NCI-H345 (cell line): ENCODE measurements around the gene NDC80.

Experiments used
- DNase-seq: peaks from one replicate; lab custom pipeline; 2025; lab: John Stamatoyannopoulos, UW

The NDC80 gene

DNA sequence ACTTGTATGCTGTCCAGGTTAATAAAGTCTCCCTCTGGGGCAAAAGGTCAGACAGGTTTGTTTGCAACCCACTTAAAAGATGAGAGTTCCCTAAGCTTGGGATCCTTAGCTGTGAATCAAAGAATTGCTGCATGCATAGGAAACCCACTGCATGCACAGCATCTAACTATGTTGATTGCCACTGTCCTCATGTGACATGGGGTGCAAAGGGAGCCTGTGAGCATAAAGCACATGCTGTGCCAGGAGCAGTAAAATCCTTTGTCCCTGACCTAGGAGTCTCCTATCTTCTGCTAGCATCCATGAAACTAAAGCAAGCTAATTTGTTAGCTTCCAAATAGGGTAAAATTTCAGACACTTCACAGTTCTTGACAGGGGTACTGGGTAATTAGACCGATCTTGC, 13.8 kb upstream of the NDC80 start:
- no peak for DNase-seq

DNA sequence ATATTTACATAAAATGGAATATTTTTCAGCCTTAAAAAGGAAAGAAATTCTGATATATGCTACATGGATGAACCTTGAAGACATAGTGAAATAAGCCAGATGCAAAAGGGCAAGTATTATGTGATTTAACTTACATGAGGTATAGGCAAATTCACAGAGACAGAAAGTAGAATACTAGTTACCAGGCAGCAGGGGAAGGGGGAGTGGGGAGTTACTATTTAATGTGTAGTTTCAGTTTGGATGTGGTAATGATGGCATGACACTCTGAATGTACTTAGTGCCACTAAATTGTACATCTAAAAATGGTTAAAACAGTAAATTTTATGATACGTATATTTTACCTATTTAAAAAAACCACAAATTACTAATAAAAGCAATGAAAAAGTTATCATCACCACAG, 12.1 kb upstream of the NDC80 start:
- no peak for DNase-seq

GRCh38 chr18:2564373-2564772, 7.0 kb upstream of the NDC80 start:
- no peak for DNase-seq

DNA sequence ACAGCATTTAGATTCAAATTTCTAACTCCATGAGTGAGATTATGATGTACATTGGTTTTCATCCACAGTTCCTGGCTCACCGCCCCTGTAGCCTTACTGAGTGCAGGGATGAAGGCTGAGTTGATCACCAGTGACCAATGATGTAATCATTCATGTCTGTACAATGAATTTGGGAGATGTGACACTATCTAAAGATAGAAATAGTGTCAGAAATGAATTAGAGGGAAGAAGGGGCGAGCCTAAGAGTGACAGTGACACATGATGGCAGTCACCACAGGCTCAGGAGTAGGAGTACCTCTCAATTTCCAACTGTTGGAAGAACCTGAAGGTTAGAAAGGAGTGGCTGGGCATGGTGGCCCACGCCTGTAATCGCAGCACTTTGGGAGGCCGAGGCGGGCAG, 3.2 kb upstream of the NDC80 start:
- no peak for DNase-seq

GRCh38 chr18:2568605-2569004, 2.8 kb upstream of the NDC80 start:
- no peak for DNase-seq

GRCh38 chr18:2569338-2570207, 1.8 kb upstream of the NDC80 start:
- no peak for DNase-seq

DNA sequence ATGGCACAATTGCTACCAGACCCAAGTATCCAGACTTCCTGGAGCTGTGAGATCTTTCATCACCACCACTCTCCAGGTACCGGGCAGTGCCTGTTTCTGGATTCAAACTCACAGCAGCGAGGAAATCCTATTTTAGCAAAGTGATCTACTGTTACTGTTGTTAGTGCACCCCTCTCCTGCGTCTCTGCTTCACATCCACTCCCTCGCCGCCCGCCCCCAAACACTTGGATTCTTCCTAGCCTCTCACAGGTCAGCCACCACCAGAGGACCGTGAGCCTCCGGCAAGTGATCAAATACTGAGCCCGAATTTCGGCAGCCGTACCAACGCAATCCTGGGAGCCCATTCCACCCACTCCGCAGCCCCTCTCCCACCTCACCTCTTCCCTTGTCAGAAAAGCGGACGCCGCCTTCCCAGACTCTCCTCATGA, 571 bp upstream of the NDC80 start:
- peak; percentile 57 for DNase-seq

DNA sequence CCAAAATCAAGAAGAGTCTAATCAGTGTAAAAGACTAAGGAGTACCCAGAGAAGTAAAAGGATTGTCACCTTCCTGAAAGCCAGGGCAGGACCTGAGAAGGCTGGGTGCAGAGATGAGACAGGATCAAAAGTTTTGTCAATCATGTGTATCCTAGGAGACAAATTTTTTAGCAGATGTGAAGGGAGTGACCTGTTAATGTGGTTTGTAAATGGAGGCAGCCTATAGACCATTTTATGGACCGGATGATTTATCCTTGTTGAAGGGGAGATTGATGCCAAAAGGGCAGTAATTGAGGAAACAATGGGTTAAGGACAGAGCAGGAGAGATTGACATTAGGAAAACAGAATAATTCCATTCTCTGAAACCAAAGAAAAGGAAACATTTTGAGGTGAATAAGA, 813 bp downstream of the NDC80 start:
- no peak for DNase-seq

- DNase-seq, result no peak
Observed at GRCh38 chr18:2572892-2573291, 1.5 kb downstream of the NDC80 start.

- DNase-seq, result no peak
Observed at GRCh38 chr18:2573408-2573807, 2.1 kb downstream of the NDC80 start.

GRCh38 chr18:2587788-2588187, 16.4 kb downstream of the NDC80 start:
- no peak for DNase-seq

GRCh38 chr18:2588666-2589344, 17.4 kb downstream of the NDC80 start:
- DNase-seq, result no peak

DNA sequence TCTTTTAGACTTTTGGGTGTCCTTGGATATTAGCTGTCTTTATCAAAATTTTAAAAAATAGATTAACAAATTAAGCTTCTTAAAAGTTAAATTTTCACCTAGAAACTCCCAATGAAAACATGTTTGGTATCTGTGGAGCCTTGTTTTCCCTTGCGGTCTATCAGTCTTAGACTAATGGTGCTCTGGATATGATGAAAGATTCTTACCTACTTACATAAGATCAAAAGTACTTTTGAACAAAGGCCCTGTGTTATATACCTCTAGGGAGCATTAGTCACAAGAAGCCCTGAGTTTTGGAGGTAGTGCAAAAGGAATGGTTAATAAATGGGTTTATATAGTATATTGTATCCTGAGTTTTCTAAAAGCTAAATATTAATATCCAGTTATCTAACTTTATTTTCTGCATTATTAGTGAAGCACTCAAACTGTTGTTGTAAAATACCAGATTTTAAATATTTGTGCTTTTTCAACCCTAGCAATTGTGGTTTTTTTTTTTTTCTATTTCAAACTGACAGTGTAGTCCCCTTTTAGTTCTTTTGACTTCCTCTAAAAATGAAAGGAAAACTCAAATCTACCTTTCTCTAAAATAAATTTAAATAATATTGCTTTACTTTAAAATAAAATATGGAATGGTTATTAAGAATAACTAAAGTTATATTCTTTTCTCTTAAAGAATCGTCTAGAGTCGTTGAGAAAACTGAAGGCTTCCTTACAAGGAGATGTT, 18.1 kb downstream of the NDC80 start:
- no peak for DNase-seq

DNA sequence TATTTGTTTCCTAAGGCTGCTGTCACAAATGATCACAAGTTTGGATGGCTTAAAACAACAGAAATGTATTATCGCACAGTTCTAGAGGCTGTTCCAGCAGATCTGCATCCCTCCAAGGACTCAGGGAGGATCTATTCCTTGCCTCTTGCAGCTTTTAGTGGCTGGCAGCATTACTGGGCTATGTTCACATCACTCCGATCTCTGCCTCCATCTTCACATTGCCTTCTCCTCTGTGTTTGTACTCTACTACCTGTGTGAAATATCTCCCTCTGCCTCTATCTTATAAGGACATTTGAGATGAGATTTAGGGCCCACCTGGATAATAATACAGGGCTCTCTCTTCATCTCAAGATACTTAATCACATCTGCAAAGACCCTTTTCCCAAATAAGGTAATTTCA, 18.9 kb downstream of the NDC80 start:
- DNase-seq, result no peak

DNA sequence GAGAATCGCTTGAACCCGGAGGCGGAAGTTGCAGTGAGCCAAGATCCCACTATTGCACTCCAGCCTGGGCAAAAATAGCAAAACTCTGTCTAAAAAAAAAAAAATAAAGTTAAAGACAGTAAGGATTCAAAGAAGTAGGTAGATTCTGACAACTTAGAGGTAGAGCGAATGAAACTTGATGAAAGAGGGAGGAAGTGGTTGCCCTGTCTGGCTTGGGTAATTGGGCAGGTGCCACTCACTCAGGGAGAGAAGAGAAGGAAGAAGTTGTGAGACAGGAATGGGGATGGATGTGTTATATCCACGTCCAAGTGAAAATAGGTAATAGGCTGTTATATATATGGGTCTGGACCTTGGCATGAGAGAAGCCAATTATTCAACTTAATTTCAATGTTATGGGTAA, 26.3 kb downstream of the NDC80 start:
- peak; percentile 0 for DNase-seq

GRCh38 chr18:2602844-2603243, 31.5 kb downstream of the NDC80 start:
- DNase-seq, result no peak

- DNase-seq, result no peak
Observed at GRCh38 chr18:2606335-2606734, 35.0 kb downstream of the NDC80 start.

DNA sequence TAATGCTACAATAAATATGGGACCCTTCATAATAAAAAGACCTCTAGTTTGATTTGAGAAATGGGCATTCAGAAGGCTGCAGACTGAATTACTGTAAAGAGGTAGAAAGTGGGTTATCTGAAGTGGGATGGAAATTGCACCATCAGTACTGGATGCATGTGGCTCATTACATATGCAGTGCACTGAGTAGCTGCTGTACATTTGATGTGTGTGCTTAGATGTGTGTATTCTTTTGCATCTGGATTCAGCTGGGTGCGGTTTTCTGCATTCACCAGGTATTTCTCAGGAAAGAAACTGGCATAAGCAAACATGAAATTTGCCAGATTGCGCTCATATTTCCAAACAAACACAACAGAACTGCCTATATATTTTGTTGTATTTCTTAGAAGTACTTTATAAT, 38.2 kb downstream of the NDC80 start:
- DNase-seq, result no peak

DNA sequence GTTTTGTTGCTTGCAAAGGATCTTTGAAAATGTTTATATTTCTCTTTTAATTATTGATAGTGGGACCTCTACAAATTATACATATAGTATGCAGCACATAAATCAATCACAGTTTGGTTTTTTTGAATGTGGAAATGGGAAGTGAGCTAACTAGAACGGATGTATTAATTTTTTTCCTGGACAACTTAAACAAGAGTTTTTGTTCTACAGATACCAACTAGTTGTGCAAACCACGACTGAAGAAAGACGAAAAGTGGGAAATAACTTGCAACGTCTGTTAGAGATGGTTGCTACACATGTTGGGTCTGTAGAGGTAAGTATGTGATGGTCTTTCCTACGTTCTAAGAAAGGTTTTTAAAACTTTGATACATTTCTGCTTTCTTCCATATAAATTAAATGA, 39.2 kb downstream of the NDC80 start:
- DNase-seq, result no peak

GRCh38 chr18:2612996-2613395, 41.6 kb downstream of the NDC80 start:
- no peak for DNase-seq

- no peak for DNase-seq
Observed at GRCh38 chr18:2617401-2617998, 46.1 kb downstream of the NDC80 start.

GRCh38 chr18:2618009-2618408, 46.7 kb downstream of the NDC80 start:
- DNase-seq, result no peak

- DNase-seq, result no peak
Observed at GRCh38 chr18:2625217-2625616, 53.9 kb downstream of the NDC80 start.
